HS-27A (cell line): ENCODE results near the gene CDK5.

Source experiments
- DNase-seq: peaks from one replicate; pipeline ENCODE4 v3.0.0-alpha.2; 2012; ENCODE audit warnings: low read depth, missing footprints

Gene CDK5

DNA sequence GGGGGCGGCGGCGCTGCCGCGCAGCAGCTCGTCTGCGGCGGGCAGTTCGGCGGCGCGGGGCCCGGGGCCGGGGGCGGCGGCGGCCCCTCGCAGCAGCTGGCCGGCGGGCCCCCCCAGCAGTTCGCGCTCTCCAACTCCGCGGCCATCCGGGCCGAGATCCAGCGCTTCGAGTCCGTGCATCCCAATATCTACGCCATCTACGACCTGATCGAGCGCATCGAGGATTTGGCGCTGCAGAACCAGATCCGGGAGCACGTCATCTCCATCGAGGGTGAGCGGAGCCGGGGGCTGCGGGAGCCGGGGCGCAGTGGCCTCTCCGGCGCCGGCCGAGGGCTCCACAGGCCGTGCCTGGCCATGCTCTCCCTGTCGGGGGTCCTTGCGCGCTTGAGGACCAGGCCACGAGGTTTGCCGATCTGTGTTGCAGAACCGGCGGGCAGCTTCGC lies 29.1 kb upstream of the CDK5 start:
- DNase-seq, result no peak

- DNase-seq, result no peak
Observed at GRCh38 chr7:151085691-151086620, 28.3 kb upstream of the CDK5 start, which contains the start of gene AGAP3. Gene AGAP3, plus strand, starts transcription at chr7:151086475. Its CDS starts 267 bp downstream, at chr7:151086742.

DNA sequence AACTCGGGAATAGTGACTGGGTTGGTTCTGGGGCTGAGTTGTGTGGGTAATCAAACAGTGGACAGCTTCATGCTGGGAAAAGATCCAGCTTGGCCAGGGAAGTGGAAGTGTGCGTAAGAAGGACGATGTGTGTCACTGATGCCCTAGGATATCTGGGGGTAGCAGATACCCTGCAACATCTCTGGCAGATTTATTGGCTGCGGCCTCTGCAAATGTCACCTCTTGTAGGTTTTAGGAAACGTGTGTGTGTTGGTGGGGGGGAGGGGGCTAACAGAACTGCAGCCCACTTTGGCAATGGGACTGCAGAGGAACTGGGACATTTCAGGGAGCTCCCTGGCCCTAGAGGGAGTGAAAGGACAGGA lies 27.6 kb upstream of the CDK5 start:
- no peak for DNase-seq

- DNase-seq, result no peak
Observed at GRCh38 chr7:151083824-151084160, 26.1 kb upstream of the CDK5 start.

DNA sequence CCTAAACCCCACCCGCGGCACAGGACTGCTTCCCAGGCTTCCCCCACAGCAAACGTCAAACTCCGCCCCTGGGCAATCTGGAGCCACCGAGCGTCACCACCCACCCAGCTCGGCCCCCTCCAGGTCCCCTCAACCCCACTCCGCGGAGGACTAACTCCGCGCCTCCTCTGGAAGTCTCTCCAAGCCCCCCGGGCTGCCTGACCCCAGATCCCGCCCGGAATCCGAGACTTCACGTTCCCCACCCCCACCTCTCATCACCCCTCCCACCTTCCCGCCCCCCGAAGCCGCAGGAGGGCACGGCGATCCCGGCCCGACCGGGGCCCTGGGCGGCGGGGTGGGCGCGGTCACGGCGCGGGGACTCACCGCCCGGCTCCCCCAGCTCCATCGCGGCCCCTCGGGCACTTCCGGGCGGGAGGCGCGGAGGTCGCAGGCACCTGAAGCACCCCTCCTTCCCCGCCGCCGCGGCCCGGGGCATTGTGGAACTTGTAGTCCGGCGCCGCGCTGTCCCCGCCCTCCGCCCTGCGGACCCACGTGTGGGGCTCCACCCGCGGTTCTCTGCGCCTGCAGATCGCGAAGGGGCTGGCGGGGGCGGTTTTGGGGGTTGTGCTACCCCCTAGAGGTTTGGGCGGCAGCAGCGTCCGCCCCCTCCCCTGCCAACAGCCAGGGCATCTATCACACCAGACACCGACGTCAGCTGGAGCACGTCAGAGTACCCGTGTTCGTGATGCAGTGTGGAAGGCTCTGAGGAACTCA lies 25.6 kb upstream of the CDK5 start, which contains the start of gene TMUB1:
Gene TMUB1 (minus strand): TSS at position 423 of the 753 bp plus-strand sequence. CDS start 930 bp downstream, outside the sequence.
- DNase-seq, result no peak

DNA sequence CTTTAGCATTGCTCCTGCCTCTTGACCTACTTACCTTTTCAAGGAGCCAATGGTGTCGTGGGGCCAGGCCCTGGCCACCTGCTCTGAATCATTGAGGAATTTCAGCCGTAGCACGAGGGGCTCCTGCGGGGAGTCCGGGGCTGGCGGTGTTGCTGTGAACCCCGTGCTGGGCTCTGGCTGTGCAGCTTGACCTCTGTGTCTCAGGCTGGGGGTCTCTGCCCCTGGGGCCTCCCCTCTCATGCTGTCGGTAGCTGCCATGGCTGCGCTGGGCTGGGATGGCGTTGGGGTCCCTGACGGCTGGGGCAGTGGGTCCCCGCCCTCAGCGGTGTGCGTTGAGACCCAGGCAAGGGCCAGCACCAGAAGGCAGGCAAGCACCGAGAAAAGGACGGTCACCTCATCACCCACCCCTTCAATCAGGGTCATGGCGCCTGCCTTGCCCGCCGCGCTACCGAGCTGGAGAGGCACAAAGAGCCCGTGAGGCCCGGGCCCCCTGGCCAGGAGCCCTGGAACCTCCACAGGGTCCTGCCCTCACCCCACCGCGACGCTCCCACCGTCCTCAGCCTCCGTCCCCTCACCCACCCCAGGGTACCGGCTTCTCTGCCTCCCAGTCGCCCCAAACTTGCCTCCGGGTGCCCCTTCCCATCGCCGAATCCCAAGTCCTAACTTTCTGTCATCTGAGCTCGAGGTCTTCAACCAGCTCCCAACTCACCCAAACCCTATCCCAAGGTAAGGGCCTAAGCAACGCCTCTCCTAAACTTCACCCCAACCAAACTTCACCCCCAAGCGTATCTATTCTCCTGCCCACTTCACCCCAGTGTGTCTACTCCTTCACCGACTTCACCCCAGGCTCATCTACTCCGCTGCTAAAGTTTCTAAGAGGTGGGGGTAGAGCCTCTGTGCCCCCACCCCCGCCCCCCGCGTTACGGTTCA lies 24.7 kb upstream of the CDK5 start:
- DNase-seq, result no peak

GRCh38 chr7:151081170-151082101 lies 23.7 kb upstream of the CDK5 start:
- no peak for DNase-seq

- no peak for DNase-seq
Observed at GRCh38 chr7:151080522-151081169, 22.9 kb upstream of the CDK5 start, which contains the start of gene FASTK. Gene FASTK, minus strand, starts transcription at chr7:151080809. Its CDS starts 43 bp downstream, at chr7:151080766.

DNA sequence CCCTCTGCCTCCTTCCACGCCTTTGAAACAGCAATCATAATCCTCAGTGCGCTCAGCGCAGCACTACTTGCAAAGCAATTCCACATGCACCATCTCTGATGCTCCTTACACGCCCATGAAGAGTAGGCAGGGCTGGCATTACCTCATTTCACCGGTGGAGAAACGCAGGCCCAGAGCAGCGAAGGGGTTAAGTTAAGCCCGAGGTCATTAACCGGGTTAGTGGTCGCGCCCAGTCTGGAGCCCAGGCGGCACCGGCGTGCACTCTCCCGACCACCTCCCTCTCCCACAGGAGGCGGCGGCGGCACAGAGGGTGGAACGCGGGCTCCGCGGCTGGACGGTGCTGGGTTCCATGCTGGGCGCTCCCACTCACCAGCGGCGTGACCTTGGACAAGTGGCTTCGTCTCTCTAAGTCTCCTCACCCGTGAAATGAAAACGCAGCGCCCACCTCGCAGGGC lies 22.4 kb upstream of the CDK5 start:
- DNase-seq, result no peak

GRCh38 chr7:151079199-151079910 lies 21.7 kb upstream of the CDK5 start:
- no peak for DNase-seq

GRCh38 chr7:151078233-151079040 lies 20.7 kb upstream of the CDK5 start:
- DNase-seq, result no peak

DNA sequence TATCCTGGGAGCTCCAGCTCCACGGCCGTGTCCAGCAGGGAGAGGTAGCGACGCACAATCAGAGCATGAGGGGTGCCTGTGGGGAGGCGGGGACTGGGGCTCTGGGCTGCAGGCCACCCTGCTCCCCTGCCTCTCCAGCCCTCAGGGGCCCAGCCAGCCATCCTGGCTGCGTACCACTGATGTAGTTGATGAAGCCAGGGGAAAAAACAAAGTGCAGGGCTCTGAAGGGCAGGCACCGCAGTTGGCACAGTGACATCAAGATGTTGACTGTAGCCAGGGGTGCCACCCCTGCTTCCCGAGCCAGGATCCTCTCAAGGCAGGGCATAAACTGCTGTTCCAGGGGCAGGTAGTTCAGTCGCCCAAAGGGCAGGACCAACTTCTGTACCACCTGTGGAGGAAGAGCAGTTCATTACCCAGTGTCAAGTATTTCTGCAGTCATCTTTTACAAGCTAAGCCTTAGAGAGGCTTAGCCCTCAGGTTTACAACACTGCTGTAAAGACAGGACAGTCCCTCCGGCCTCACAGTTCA lies 20.1 kb upstream of the CDK5 start:
- no peak for DNase-seq

- no peak for DNase-seq
Observed at GRCh38 chr7:151076863-151077704, 19.4 kb upstream of the CDK5 start.

DNA sequence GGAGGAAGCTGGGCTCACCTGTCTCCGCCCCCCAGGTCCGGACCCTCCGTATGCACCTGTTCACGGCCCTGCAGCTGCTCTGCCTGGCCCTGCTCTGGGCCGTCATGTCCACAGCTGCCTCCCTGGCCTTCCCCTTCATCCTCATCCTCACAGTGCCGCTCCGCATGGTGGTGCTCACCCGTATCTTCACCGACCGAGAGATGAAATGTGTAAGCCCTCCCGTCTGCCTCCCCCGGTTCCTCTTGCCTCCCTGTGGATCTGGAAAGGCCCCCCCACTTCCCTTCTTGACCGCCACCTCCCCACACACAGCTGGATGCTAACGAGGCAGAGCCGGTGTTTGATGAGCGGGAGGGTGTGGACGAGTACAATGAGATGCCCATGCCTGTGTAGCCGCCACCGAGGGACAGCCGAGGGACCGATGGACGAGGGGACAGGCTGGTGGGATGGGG lies 18.3 kb upstream of the CDK5 start:
- no peak for DNase-seq

- DNase-seq, result no peak
Observed at GRCh38 chr7:151075662-151075971, 17.9 kb upstream of the CDK5 start.

DNA sequence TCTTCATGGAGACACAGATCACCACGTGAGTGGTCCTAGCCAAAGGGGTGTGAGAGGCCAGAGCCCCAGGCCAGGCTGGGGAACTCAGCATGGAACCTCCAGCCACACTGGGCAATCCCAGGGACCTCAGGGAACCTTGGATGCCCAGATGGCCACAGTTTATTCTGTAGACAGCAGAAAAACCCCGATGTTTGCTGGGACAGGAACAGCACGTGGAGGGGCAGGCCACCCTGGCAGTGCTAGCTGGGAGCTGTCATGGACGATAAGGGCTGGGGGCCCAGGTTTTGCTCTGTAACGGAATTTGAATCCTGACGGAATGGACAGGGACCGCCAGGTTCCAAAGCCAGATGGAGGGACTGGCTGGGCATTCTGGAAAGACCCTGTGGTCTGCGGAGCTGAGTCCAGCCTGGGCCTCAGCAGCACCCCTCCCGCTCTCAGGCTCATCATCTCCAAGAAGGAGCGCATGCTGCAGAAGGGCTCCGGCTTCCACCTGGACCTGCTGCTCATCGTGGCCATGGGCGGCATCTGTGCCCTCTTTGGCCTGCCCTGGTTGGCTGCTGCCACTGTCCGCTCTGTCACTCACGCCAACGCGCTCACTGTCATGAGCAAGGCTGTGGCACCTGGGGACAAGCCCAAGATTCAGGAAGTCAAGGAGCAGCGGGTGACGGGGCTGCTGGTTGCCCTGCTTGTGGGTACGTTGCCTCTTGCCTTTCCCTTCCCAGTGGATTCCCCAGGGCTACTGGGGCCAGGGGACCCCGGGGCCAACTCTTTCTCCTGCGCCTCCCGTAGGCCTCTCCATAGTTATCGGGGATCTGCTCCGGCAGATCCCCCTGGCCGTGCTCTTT lies 17.3 kb upstream of the CDK5 start:
- no peak for DNase-seq
